Aorta (tissue), 5 donors: ENCODE measurements around the gene AMY1B. TPM values are rescaled to one million over a fixed set of nuclear protein-coding genes. Genes with fewer than 3 reads are reported as not detected.
"Not testable (repeated sequence)": the region's sequence is repeated elsewhere in the genome, so short reads cannot be mapped to it uniquely, and the experiment has no call there.

Experiments used
- ATAC-seq: fragments of 200-7000 bp; cut with Tn5 transposase; one replicate; pipeline ENCODE4 v1.9.1; 2022; ENCODE audit warnings: moderate library complexity; ENCODE audit not compliant: low FRiP score
- DNase-seq, 2 donors: peaks; one replicate each; pipeline ENCODE4 v3.0.0-alpha.2; 2020
- H3K27ac ChIP-seq, 2 donors: one replicate each; pipeline ENCODE4 v1.5.1; 2013; ENCODE audit warnings: low read length in 2 of 2, mild to moderate bottlenecking in 2 of 2, moderate library complexity in 2 of 2, control low read depth in 1 of 2, inconsistent platforms in 1 of 2, low read depth in 1 of 2
- H3K27me3 ChIP-seq, 2 donors: one replicate each; pipeline ENCODE4 v1.6.1; 2013; ENCODE audit warnings: control low read depth in 1 of 2, low read length in 1 of 2, mild to moderate bottlenecking in 1 of 2, moderate library complexity in 1 of 2; ENCODE audit not compliant: insufficient read depth in 2 of 2, control insufficient read depth in 1 of 2
- H3K36me3 ChIP-seq, 2 donors: one replicate each; pipeline ENCODE4 v1.6.1; 2013; ENCODE audit warnings: control low read depth in 1 of 2, low read length in 1 of 2, mild to moderate bottlenecking in 1 of 2; ENCODE audit not compliant: insufficient read depth in 2 of 2, control insufficient read depth in 1 of 2
- H3K4me1 ChIP-seq, 2 donors: one replicate each; pipeline ENCODE4 v1.6.1; 2013; ENCODE audit warnings: low read length in 2 of 2, control low read depth in 1 of 2, mild to moderate bottlenecking in 1 of 2, moderate library complexity in 1 of 2; ENCODE audit not compliant: insufficient read depth in 2 of 2, control insufficient read depth in 1 of 2
- H3K4me3 ChIP-seq, 2 donors: one replicate each; pipeline ENCODE4 v1.5.1; 2013; ENCODE audit warnings: low read length in 2 of 2, control low read depth in 1 of 2, mild to moderate bottlenecking in 1 of 2
- H3K9me3 ChIP-seq: one replicate; pipeline ENCODE4 v1.6.1; 2013; ENCODE audit warnings: mild to moderate bottlenecking, low read length; ENCODE audit not compliant: control insufficient read depth
- WGBS, 2 donors: extraction: QIAGEN DNeasy Blood & Tissue Kit; methylation state at CpG; one replicate each; pipeline ENCODE4 v1.1.7; 2013; 5-methylcytosine and 5-hydroxymethylcytosine counted together
- intact Hi-C, 2 donors: fragments of 100-400 bp; cut with DNase I; formaldehyde crosslinking; loops; one replicate each; pipeline versions ENCODE4 v1.14.2 to v1.15.0; 2022
- polyA plus RNA-seq, 2 donors: library from polyadenylated mRNA; stranded (reverse); fragments of 200-250 nt; gene quantifications; one replicate each; pipeline ENCODE4 v1.2.3, GENCODE V29; 2013
- total RNA-seq, 2 donors: library from RNA; stranded (reverse); fragmentation: NEBNext Ultra II Directional; extraction: Animal tissue kit (Norgen Biotek cat#: 25700); gene quantifications; one replicate each; pipeline ENCODE4 v1.2.1, GENCODE V29; 2021
- donor health status: healthy with polysubstance abuse.
- donor health status: Bipolar disorder and iron deficiency.
- donor health status: DM: no; HTN: no; CAD: no.
- donor health status: DM: no; HTN: no; CAD: no.
- donor health status: DM: yes; HTN: yes; CAD: no.

AMY1B gene
- total and polyA plus RNA-seq, 4 donors: not detected

GRCh38 chr1:103701256-103701655, 5.2 kb upstream of the AMY1B start:
- H3K27me3 ChIP-seq, H3K4me1 ChIP-seq, H3K9me3 ChIP-seq, ATAC-seq, H3K36me3 ChIP-seq, H3K4me3 ChIP-seq, H3K27ac ChIP-seq, intact Hi-C loops, DNase-seq: not testable (repeated sequence)
- WGBS, 2 donors: no CpG with 5 or more reads among the region's 4 CpGs

GRCh38 chr1:103700669-103701068, 4.7 kb upstream of the AMY1B start:
- H3K4me1 ChIP-seq, H3K9me3 ChIP-seq, H3K27me3 ChIP-seq, H3K4me3 ChIP-seq, H3K36me3 ChIP-seq, intact Hi-C loops, DNase-seq, ATAC-seq, H3K27ac ChIP-seq: not testable (repeated sequence)
- no CpG with 5 or more reads among the region's 4 CpGs for WGBS, 2 donors

DNA sequence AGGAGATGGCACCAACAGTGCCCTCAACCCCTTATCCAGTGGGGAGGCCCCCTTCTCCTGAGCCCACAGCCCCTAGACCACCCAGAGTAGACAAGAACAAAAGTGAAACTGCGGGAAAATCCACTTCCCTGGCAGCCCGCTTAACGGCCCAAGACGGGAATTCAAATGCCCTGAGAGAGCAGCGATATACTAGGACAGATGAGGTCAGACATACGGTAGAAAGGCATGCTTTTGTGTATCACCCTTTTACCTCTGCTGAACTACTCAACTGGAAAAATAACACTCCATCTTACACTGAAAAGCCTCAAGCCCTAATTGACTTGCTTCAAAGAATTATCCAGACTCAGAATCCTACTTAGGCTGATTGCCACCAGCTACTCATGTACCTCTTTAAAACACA, 1.4 kb upstream of the AMY1B start:
- H3K4me3 ChIP-seq, H3K27ac ChIP-seq, H3K36me3 ChIP-seq, ATAC-seq, H3K9me3 ChIP-seq, DNase-seq, intact Hi-C loops, H3K27me3 ChIP-seq, H3K4me1 ChIP-seq: not testable (repeated sequence)
- no CpG with 5 or more reads among the region's 6 CpGs for WGBS, 2 donors

GRCh38 chr1:103676335-103676734, 19.7 kb downstream of the AMY1B start:
- H3K27ac ChIP-seq, H3K4me3 ChIP-seq, DNase-seq, H3K27me3 ChIP-seq, H3K9me3 ChIP-seq, intact Hi-C loops, ATAC-seq, H3K4me1 ChIP-seq, H3K36me3 ChIP-seq: not testable (repeated sequence)
- no CpG with 5 or more reads among the region's 3 CpGs for WGBS, 2 donors

GRCh38 chr1:103655460-103655859, 40.5 kb downstream of the AMY1B start, which contains the start of gene AMY1A:
TSS of gene AMY1A (plus strand) at chr1:103655760. CDS start at chr1:103656331, 571 bp downstream.
- H3K9me3 ChIP-seq, ATAC-seq, intact Hi-C loops, DNase-seq, H3K27ac ChIP-seq, H3K27me3 ChIP-seq, H3K4me3 ChIP-seq, H3K36me3 ChIP-seq, H3K4me1 ChIP-seq: not testable (repeated sequence)
- WGBS, 2 donors: no CpG with 5 or more reads among the region's 5 CpGs

DNA sequence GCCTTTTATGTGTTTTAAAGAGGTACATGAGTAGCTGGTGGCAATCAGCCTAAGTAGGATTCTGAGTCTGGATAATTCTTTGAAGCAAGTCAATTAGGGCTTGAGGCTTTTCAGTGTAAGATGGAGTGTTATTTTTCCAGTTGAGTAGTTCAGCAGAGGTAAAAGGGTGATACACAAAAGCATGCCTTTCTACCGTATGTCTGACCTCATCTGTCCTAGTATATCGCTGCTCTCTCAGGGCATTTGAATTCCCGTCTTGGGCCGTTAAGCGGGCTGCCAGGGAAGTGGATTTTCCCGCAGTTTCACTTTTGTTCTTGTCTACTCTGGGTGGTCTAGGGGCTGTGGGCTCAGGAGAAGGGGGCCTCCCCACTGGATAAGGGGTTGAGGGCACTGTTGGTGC, 41.9 kb downstream of the AMY1B start:
- intact Hi-C loops, H3K27me3 ChIP-seq, H3K36me3 ChIP-seq, H3K27ac ChIP-seq, ATAC-seq, DNase-seq, H3K4me3 ChIP-seq, H3K4me1 ChIP-seq, H3K9me3 ChIP-seq: not testable (repeated sequence)
- WGBS, 2 donors: no CpG with 5 or more reads among the region's 6 CpGs

DNA sequence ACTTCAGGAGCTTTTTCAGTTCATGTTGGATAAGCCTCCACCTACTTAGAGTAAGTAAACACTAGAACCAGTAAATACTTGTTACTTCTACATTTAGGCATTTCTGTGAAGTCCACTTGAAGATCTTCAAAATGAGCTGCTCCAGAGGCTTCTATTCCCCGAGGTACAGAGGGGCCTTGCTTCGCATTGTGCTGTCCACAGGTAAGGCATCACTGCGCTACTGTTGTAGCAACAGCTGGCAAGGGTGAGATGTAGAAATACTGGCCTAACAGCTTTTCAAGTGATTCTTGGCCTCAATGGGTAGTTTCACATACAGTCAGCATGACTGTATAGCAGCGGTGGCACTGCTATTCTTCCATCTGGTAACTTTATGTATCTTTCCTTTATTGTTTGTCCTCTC, 45.1 kb downstream of the AMY1B start:
- H3K4me3 ChIP-seq, H3K27me3 ChIP-seq, H3K27ac ChIP-seq, intact Hi-C loops, H3K9me3 ChIP-seq, DNase-seq, H3K36me3 ChIP-seq, H3K4me1 ChIP-seq: not testable (repeated sequence)
- WGBS, 2 donors: no CpG with 5 or more reads among the region's 4 CpGs
- ATAC-seq: peak; percentile 37

DNA sequence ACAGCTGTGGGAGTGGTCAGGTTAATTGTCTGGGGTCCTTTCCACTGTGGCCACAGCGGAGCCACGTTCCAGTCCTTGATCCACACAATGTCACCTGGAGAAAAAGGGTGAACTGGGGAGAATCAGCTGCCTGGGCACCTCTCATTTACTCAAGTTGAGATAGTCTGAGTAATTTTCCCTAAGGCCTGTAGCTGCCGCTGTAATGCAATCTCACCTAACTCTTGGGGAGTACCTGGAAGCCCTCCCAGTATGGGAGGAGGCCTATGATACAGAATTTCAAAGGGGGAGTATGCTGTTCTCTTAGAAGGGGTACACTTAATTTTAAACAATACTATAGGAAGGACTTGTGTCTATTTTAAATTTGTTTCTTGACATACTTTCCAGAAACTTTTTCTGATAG, 45.7 kb downstream of the AMY1B start:
- ATAC-seq, H3K4me3 ChIP-seq, DNase-seq, intact Hi-C loops, H3K27me3 ChIP-seq, H3K36me3 ChIP-seq, H3K9me3 ChIP-seq, H3K4me1 ChIP-seq, H3K27ac ChIP-seq: not testable (repeated sequence)
- WGBS, 2 donors: no CpG with 5 or more reads among the region's 3 CpGs

DNA sequence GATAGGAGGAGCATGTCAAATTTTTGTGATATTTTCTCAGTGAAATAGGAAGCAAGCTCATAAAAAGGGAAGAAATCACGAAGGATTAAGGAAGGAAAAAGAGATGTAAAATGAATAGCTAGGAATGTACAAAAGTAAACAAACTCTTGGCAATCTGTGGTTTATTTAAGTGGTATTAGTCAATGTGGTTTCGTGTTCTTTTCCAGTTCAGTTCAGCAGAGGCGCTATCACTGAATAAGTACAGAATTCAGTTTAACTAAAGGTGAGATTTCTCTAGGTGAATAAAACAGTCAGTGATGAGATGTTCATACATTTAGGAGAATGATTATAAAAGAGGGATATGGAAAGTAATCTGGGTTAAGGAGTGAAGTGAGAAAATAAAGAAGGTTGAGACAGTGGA, 52.1 kb downstream of the AMY1B start:
- ATAC-seq, H3K4me1 ChIP-seq, intact Hi-C loops, H3K4me3 ChIP-seq, H3K36me3 ChIP-seq, DNase-seq, H3K27me3 ChIP-seq, H3K27ac ChIP-seq, H3K9me3 ChIP-seq: not testable (repeated sequence)
- WGBS, 2 donors: no CpG with 5 or more reads among the region's 3 CpGs
